ENCODE results near the gene USP24.

USP24 gene

DNA sequence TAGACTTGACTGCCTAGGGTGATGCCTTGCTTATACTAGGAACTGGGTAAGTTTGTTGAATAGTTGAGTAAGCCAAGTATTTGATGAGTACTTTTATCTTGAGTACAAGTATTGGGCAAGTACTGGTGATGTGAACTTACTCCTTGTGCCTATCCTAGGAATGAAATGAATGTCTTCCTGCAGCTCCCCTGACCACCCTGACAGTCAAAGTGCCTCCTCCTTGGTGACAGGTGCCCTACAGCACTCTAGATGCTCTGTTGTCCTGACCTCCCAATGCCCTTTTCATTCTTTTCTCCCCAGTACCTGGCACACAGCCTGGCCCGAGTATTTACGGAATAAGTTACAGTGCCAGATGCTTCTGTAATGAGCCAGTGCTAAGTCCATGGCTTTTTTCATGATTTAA is 150.3 kb downstream of the USP24 start:
- no peak for DNase-seq

DNA sequence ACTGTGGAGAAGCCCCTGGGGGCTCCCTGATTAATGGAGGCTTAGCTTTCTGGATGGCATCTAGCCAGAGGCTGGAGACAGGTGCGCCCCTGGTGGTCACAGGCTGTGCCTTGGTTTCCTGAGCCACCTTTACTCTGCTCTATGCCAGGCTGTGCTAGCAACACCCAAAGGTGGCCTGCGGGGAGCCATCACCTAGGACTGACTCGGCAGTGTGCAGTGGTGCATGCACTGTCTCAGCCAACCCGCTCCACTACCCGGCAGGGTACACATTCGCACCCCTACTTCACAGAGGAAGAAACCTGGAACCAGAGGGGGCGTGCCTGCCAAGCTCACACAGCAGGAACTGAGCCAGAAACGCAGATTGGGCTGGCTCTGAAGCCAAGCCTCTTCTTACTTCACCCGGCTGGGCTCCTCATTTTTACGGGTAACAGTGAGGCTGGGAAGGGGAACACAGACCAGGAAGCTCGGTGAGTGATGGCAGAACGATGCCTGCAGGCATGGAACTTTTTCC is 151.0 kb downstream of the USP24 start:
- DNase-seq, result no peak

DNA sequence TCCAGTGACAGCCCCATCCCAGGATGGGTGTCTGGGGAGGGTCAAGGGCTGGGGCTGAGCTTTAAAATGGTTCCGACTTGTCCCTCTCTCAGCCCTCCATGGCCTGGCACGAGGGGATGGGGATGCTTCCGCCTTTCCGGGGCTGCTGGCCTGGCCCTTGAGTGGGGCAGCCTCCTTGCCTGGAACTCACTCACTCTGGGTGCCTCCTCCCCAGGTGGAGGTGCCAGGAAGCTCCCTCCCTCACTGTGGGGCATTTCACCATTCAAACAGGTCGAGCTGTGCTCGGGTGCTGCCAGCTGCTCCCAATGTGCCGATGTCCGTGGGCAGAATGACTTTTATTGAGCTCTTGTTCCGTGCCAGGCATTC is 151.6 kb downstream of the USP24 start:
- DNase-seq, result no peak

DNA sequence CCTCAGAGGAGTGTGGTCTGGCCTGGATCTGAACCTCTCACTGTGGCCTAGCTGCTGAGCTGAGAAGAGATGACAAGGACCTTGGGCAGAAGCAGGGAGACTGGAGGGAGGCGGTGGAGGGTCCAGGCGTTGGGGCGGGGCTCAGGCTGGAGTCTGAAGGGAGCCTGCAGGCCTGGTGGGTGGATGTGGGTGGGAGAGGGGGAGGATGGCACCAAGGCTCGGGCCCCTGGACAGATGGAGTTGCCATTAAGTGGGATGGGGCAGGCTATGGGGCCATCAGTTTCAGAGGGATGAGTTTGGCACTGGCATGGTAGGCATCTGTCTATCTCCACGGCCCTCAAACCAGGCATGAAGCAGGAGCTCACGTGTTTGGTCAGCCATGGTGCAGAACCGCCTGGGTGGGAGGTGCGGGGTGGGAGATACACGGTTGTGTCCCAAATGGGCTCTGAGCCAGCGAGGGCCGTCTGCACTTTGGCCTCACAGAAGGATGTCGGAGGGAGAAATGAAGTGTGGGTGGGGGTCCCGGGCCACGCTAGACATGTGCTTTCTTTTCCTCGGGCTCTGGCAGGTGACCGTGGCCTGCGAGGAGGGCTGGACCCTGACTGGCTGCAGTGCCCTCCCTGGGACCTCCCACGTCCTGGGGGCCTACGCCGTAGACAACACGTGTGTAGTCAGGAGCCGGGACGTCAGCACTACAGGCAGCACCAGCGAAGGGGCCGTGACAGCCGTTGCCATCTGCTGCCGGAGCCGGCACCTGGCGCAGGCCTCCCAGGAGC is 152.2 kb downstream of the USP24 start:
- no peak for DNase-seq

DNA sequence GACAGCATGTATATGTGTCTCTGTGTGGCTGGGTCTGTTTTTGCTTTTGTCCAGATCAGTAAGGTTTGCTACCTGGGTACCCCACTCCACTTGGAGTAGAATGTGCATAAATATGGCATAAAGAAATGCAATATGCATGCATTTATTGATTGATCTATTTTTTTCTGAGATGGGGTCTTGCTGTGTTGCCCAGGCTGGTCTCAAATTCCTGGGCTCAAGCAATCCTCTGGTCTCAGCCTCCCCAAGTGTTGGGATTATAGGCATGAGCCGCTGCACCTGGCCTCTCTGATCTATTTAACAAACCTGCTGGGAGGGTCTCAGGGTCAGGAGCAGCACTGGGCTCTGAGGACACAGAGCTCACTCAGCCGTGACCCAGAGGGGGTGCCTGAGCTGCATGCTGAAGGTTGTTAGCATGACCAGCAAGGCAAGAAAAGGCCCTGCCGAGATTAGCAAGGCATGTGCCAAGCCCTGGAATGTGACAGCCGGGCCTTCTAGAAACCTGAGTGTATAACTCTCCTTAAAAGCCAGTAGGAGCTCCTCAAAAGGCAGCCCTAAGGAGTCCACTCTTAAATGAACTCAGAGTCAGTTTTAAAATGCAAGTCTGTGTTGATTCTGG is 153.3 kb downstream of the USP24 start:
- no peak for DNase-seq

DNA sequence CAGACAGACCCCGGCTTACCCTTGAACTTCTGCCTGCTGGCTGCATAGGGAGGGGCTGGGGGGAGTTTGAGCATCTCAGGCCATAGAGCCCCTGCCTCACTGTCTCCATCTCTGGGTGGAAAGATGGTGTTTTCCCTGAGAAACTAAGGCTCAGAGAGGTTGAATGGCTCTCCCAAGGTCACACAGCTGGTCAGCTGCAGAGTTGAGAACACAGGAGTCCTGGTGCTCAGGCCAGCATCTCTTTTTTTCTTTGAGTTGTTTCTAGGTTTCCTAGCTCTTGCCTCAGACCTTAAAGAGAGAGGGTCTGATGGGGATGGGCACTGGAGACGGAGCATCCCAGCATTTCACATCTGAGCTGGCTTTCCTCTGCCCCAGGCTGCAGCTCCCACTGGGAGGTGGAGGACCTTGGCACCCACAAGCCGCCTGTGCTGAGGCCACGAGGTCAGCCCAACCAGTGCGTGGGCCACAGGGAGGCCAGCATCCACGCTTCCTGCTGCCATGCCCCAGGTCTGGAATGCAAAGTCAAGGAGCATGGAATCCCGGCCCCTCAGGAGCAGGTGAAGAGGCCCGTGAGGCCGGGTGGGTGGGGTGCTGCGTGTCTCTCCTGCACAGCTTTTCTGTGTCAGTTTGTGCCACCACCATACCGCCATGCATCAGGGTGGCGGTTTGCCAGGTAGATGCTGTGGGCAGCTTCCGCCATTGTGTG is 154.0 kb downstream of the USP24 start:
- DNase-seq, result no peak

DNA sequence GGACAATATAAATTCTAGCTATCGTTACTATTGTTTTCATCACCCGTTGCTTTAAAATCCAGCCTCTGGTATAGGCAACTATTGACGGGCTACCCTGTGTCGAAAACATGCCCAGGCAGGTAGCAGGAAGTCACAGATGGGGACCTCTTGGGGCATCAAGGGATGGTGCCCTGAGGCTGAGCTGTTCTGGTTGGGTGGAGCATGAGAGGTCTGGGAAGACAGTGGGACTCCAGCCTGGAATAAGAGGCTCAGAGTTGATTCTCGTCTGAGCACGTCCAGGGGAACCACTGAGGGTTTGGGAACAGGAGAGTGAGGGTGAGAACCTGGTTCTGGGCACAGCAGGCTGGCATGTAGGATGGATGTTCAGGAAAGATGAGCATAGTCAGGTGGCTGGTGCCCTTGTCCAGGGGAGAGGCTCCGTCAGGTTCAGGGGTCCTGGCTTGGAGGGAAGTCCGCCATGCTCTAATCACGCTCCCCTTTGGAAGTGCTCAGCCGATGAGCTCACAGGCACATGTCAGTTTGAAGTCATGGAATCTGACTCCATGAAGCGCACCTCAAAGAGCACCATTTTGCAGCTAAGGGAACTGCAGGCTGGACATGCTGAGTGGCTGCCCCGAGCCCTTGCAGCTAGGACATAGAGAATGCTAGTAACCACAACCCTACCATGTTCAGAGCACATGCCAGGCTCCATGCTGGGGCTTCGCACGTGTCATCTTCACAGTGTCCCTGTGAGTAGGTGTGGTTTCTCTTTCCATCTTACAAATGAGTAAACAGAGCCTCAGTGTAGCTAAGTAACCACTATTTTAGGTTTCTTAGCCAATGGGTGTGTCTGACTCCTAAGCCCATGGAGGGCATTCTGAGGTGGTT is 154.8 kb downstream of the USP24 start:
- DNase-seq, result no peak

DNA sequence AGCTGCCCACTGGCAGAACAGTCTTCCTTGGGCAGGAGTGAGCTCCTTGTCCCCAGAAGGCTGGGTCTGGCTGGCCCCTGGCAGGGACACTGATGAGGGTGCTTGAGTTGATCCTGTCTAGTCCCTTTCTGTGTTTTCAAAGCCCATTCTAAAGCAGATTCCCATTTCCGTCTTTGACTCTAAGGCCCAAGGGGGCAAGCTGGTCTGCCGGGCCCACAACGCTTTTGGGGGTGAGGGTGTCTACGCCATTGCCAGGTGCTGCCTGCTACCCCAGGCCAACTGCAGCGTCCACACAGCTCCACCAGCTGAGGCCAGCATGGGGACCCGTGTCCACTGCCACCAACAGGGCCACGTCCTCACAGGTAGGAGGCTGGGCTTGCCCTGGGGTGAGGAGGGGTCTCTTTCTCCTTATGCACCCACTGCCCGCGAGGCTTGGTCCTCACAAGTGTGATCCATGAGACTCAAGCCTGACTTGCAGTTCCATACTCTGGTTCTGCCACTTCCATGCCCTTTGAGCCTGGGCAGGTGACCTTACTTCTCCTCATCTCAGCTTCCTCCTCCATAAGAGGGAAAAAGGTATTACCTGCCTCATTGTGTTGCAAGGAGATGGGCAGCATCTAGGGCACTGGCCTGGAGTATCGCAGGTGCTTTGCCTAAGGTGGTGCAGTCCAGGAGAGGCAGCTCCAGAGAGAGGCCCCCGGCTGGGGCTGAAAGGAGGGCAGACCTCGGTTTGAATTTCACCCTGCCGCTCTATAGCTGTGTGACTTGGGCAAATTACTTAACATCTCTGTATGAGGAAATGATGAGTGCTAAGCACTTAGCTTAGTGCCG is 155.6 kb downstream of the USP24 start:
- DNase-seq, result no peak

DNA sequence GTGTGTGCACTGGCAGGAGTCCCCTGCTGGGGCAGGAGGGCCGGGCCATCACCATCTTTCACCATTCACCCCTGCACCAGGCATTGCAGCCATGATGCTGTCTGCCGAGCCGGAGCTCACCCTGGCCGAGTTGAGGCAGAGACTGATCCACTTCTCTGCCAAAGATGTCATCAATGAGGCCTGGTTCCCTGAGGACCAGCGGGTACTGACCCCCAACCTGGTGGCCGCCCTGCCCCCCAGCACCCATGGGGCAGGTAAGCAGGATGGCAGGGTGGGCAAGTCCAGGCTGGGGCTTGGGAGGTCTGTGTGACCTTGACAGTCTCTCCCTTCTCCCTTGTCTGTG is 157.2 kb downstream of the USP24 start:
- no peak for DNase-seq

DNA sequence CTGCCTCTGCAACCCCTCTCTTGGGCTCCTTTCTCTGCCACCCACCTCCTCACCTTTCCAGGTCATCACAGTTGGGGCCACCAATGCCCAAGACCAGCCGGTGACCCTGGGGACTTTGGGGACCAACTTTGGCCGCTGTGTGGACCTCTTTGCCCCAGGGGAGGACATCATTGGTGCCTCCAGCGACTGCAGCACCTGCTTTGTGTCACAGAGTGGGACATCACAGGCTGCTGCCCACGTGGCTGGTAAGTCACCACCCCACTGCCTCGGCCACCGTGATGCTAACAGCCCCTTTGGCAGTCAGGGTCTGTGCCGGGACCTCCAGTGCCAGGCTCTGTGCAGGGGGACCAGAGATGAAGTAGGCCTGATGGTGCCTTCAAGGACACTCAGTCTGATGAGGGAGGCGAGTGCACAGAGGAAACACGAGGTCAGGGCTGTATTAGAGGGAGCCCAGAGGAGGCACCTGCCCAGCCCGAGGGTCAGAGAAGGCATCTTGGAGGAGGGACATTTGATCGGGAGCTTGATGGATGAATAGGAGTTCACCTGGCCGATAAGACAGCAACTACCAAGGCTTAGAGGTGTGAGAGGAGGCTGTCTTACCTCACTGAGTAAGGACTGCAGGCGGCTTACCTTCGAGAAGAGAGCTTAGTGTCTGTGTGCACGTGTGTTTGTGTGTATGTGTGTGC is 157.8 kb downstream of the USP24 start:
- no peak for DNase-seq

DNA sequence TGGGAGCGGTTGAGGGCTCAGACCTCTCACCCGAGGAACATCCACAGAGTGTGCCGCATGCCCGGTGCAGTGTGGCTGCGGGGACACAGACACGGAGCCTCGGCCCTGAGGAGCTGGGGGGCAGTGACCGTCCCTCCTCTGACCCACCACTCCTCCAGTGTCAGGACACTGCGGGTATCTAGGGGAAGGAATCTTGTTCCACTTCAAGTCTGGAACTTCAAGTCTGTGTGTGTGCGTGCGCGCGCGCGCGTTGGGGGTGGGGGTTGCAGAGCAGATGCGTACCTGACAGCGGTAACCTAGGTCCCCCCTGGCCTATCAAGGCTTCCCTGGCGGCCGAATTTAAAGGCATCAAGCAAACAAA is 158.6 kb downstream of the USP24 start:
- no peak for DNase-seq

DNA sequence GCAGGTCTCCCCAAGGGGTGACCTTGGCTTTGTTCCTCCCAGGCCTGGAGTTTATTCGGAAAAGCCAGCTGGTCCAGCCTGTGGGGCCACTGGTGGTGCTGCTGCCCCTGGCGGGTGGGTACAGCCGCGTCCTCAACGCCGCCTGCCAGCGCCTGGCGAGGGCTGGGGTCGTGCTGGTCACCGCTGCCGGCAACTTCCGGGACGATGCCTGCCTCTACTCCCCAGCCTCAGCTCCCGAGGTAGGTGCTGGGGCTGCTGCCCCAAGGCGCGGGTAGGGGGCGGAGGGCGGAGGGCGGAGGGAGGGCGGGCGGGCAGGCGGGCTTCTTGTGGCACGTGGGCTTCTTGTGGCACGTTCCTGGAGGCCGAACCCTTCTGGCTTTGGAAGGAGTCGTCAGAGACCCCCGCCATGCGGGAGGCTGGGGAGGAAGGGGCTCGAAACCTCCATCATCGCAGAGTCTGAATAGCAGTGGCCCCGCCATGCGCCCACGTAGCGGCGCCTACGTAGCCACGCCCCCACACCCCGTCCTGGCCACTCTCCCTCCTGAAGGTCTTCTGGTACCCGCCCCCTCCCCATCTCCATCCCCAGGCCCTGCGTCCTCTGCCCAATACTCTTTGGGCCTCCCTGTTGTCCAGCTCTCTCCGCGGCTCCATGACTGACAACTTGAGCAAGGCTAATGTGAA is 159.1 kb downstream of the USP24 start:
- DNase-seq, result no peak

DNA sequence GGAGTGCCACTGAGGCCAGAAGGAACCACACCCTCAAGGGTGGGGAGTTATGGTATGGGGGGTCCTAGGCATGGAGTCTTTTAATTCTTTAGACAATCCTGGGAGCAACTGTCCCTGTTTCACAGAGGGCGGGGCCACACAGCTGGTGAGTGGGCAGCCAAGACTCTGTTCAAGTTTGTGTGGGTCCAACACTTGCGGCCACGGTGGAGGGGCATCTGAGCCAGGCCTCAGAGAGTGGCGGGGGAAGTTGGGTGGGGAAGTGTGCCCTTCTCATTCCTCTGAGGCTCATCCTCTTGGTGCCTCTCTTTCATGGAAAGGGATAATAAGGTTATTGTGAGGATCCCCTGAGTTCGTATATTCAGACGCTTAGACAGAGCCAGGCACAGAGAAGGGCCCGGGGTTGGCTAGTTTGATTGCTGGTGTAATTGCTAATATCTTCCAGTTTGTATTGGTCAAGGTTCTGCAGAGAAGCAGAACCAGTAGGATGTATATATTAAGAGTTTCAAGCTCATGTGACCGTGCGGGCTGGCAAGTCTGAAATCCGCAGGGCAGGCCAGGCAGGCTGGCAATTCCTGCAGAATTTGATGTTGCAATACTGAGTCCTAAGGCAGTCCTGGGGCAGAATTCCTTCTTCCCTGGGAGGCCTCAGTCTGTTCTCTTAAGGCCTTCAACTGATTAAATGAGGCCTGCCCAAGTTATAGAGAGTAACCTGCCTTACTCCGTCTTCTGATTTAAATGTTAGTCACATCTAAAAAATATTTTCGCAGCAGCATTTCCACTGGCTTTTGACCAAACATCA is 159.9 kb downstream of the USP24 start:
- no peak for DNase-seq

DNA sequence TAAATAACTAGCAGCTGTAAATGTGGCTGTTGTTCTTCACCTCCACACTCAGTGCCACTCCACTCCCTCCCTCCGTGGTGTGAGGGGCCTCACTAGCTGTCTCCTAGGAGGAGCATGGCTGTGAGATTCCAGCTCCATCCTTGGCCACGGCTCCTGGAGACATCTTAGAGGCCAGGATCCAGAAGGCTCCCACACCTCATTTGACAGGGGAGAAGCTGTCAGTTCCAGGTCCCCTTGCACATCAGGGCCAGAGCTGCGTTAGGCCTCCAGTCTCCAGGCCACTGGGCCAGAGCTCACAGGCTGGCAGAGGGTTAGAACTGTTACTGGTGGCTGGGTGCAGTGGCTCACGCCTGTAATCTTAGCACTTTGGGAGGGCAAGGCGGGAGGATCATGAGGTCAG is 160.8 kb downstream of the USP24 start:
- no peak for DNase-seq

DNA sequence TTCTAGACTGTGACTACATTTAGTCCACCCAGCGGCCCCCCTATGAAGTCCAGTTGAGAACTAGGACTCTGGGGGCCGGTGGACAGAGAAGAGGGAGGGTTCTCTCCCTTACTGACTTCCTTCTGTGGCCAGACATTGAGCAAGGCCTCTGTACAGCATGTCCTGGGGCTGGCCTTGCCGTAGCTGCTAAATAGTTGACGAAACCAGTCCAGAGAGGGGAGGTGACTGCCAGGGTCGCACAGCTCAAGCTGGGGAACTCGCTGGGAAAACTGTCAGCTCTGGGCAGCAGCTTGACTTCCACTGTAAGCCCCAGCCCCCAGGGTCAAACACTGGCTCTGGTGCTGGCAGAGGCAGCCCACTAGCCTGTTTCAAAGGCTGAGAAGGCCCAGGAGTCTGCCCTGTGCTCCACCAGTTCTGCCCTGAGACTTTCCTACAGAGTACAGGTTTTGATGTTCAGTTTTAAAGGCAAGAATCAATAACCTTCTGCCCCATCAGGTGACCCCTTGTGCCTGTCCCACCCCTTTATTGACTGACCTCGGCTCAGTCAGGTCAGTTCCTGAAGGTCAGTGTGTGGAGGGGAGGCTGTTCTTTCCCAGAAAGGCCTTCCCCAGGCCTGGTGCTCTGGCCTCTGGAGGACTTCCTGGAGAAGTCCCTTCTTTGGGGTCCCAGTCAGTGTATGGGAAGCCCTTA is 161.8 kb downstream of the USP24 start:
- no peak for DNase-seq

DNA sequence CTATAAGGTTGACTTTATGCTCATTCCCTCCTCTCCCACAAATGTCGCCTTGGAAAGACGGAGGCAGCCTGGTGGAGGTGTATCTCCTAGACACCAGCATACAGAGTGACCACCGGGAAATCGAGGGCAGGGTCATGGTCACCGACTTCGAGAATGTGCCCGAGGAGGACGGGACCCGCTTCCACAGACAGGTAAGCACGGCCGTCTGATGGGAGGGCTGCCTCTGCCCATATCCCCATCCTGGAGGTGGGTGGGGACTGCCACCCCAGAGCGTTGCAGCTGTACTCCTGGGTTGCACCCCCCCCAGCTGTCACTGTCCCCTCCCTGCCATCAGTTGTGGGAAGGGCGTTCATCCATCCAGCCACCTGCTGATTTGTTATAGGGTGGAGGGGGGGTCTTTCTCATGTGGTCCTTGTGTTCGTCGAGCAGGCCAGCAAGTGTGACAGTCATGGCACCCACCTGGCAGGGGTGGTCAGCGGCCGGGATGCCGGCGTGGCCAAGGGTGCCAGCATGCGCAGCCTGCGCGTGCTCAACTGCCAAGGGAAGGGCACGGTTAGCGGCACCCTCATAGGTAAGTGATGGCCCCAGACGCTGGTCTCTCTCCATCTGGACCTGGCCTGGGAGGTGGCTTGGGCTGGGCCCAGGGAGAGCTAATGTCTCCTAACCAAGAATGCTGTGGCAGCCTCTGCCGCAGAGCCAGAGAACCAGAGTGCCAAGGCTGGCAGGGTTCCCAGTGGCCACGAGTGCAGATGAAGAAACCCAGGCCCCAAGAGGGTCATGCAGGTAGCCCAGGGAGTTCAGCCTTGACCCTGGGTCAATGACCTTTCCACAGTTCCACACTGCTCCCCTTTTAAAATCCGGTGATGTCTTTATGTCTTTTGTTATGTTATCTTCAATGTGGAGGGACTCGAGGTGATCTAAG is 162.7 kb downstream of the USP24 start:
- no peak for DNase-seq

DNA sequence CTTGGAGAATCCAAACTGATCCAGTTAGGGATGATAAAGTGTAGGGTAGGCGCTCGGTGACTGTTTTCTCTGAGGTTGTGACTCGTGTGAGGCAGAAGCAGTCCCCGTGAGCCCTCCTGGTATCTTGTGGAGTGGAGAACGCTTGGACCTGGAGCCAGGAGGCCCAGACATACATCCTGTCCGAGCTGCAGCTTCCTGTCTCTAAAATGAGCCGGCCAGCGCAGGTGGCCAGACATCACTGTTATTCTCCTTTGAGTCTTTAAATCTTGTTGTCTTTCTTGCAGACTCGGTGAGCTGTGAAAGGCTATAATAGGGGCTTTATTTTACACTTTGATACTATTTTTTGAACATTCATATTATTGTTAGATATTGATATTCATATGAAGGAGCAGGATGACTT is 163.5 kb downstream of the USP24 start:
- DNase-seq, result no peak

DNA sequence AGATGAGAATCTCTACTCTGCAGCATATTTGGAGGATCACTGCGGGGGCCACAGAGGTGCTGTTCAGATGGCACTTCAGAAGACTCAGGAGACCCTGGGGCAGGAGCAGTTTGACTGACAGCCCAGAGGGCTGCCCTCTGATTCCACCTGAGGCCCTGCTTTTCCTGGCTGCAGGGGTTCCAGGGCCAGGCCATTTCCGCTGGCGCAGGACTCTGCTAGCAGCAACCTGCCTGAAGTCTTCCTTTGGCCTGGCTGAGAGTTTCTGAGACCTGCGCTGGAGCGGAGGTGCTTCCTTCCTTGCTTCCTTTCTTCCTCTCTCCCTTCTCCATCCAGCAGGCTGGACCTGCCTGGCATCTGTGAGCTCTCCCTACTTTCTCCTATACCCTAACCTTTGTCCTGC is 164.0 kb downstream of the USP24 start:
- DNase-seq, result no peak

DNA sequence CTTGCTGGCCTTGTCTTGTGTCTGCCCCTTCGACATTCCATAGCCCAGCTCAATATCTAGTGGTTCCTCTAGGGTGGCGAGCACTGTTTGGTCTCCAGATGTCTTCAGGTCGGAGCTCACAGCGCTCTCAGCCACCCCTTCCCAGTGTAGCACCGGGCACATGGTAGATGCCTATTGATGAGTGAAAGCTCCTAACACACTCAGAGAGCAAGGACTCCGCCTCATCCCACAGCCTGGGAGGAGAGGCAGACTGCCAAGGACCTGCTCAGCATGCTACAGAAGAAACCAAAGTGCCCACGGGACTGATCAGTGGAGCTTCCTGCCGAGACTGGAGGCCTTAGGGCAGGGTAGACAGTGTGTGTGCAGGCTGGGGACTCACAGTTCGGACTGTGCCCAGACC is 164.9 kb downstream of the USP24 start:
- DNase-seq, result no peak

Data from SHP77 treated with DMSO at 0.1 percent for 48 hours (cell line).